OCI-LY1 (cell line): ENCODE results near the gene STX8.

Experiments
- CTCF ChIP-seq: fragments of 200-600 bp; sonication (generic), shearing (Covaris generic); IDR thresholded peaks from 2 replicates; pipeline ENCODE4 v1.5.1; 2017; ENCODE audit warnings: mild to moderate bottlenecking, antibody characterized with exemption, low read length, moderate library complexity, mixed read lengths
- EZH2 ChIP-seq: fragments of 200-600 bp; sonication (generic), shearing (Covaris generic); IDR thresholded peaks from 2 replicates; pipeline ENCODE4 v1.8.0; 2017; ENCODE audit warnings: borderline replicate concordance, mixed run types, mild to moderate bottlenecking, antibody characterized with exemption, low read length, moderate library complexity, mixed read lengths

GRCh38 chr17:9531034-9531433 is 44.6 kb downstream of the STX8 start:
- TF ChIP-seq CTCF (no peak), EZH2 (no peak)
